Umbilical cord (tissue), 2 donors: ENCODE data around the gene TMPRSS11A. TPM values are rescaled to one million over a fixed set of nuclear protein-coding genes. Genes with fewer than 3 reads are reported as not detected.

Experiments
- DNase-seq: peaks from one replicate; pipeline ENCODE4 v3.0.0-alpha.2; 2015; ENCODE audit warnings: low spot score
- total RNA-seq: library from RNA; depleted of rRNA; stranded (reverse); fragments of >200 nt; gene quantifications from one replicate; pipeline ENCODE4 v1.2.3, GENCODE V29; 2014; ENCODE audit warnings: low replicate concordance; ENCODE audit not compliant: insufficient read depth

TMPRSS11A gene, protein sequence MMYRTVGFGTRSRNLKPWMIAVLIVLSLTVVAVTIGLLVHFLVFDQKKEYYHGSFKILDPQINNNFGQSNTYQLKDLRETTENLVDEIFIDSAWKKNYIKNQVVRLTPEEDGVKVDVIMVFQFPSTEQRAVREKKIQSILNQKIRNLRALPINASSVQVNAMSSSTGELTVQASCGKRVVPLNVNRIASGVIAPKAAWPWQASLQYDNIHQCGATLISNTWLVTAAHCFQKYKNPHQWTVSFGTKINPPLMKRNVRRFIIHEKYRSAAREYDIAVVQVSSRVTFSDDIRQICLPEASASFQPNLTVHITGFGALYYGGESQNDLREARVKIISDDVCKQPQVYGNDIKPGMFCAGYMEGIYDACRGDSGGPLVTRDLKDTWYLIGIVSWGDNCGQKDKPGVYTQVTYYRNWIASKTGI
- 3.1 TPM for total RNA-seq

DNA sequence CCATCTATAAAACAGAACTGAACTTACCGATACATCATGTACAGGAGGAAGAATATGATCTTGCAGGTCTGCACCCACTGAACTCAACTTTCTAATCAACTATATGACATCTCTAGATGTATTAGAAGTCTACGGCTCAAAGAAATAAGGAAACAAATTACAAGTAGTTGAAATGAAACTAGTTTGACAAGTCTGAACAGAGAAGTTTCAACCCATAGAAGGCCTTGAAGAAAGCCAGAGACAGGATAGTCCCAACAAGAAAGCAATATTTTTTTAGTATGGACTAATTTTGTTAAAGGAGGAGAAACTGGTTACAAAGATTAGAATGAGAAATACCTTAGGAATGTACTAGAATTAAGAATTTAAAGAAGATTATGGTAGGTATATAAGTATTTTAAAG lies at the start of gene TMPRSS11A:
TMPRSS11A (minus strand) TSS at position 138 of the 400 bp plus-strand sequence; CDS start at position 38, 100 bp downstream.
- DNase-seq: peak; percentile 56

DNA sequence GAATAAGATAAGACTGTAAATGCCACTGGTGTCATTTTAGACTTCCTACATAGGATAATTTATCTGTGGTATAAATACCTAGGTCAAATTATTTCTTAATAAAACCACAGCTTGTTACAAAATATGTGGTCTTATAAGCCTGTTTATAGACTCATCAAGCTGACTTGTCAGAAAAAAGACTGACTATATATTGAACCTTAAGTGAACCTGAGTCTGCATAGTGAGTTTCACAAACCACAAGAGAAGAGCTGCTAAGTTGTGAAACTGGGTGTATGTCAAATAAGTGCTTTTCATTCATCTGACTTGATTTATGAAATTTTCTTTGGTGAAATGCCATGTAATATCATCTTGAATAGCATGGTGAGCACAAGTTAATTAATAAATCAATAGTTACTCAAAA lies 48.4 kb upstream of the TMPRSS11A start:
- no peak for DNase-seq

DNA sequence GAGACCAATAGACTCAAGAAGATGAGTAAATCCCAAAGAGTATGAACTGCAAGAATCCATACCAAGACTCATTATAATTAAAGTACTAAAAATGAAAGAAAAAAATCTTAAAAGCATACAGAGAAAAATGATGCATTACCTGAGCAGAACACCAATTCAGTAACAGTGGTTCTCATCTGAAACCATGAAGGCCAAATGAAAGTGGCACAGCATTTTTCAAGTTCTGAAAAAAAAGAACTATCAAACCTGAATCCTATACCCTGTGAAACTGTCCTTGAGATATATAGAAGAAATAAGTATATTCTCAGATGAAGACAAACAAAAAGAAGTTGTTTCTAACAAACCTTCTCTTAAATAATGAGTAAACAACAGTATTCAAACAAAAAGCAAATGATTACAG lies 39.6 kb upstream of the TMPRSS11A start:
- no peak for DNase-seq

DNA sequence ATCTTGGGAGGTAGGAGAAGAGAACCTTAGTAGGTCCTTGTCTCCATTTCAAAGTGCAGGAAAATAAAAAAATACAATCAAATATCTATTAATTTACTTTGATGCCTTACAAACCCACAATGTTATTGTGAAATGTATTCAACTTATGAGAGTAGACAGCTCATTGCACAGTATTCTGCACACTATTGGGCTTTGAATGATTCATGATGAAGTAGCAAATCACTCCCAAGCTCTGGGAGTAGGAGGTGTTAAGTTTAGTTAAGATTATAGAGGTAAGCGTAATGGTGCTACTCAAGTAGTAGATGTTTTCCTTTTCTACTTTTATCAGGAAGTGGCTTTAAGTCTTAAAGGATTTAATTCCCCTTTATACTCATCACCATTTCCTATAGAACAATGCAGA lies 32.8 kb upstream of the TMPRSS11A start:
- no peak for DNase-seq

DNA sequence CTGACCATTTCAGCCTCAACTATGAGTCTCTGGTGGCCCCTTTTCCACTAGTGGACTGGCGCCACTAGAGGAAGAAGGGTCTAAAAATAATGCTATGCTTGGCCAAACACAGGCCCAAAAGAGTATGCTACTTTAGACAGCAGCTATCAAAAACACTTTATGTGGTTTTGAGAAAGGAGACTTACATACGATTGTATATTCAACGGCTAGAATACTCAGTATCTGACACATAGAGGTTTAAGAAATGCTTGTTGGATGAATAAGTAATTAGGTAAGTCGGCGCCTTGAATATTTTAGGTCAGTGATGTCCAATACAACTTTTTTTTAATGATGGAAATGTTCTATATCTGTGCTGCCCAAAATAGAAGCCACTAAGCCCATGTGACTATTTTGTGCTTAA lies 25.7 kb upstream of the TMPRSS11A start:
- no peak for DNase-seq

DNA sequence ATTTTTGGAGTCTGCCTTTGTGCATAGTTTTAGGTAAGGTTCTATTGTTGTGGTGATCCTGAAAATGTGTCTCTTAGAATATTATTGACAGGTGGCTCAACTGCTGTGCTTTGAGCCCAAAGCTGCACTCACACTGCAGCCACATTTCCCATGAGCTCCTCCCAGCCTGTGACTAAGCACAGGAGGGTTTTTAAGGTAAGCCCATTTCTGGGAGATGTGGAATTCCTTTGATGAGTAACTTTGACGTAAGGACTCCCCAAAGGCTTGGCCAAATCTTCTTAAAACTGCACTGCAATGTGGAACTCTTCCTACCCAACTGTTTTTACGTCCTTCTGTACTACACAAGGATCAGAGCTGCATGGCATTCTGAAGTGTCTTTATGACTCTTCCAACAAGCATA lies 20.0 kb upstream of the TMPRSS11A start:
- DNase-seq: no peak

DNA sequence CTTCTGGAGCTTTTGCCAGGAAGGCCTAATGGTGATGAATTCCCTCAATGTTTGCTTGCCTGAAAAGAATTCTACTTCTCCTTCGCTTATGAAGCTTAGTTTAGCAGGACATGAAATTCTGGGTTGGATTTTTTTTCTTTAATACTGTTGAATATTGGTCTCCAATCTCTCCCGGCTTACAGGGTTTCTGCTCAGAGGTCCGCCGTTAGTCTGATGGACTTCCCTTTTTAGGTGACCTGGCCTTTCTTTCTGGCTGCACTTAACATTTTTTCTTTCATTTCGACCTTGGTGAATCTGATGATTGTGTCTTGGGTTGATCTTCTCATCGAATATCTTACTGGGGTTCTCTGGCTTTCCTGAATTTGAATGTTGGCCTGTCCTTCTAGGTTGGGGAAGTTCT lies 17.2 kb upstream of the TMPRSS11A start:
- DNase-seq: no peak

DNA sequence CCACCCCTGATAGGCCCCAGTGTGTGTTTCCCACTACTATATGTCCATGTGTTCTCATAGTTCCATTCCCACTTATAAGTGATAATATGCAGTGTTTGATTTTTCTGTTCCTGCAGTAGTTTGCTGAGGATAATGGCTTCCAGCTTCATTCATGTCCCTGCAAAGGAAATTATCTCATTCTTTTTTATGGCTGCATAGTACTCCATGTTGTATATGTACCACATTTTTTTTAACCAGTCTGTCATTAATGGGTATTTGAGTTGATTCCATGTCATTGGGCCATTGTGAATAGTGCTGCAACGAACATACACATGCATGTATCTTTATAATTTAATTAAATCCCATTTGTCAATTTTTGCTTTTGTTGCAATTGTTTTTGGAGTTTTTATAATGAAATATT lies 10.3 kb upstream of the TMPRSS11A start:
- DNase-seq: no peak

DNA sequence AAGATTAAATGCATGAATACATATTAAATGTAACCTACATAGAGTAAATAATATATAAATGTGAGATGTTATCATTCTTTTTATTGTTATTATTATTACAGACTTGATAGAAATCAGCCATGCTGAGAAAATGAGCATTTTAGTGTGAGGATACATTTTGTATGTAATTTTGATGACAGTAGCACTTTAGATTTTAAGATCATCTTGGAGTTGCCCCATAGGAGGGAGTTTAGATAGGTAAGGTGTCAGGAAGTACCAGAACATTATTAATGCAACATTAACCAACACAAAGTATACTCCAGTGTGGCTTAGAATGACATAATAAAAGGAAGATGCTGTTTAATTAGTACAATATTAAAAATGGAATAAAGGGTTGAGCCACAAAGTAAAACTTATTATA lies 8.4 kb downstream of the TMPRSS11A start:
- no peak for DNase-seq

DNA sequence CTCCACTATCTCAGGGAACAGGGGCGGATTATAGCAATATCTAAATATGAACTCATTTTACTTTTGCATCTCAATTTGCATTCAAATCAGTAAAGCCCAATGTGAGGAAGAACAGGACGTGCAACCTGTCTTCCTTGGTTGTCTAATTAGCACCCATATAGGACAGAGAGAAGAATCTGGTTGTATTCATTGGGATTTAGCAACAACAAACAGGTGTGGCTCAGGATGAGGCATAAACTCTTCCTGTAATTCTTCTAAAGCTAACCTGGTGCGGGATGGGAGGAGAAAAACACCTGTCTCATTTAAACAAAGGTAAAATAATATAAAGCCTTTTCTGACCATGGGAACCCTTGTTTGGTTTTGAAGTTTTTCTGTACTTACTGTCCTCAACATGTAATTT lies 22.2 kb downstream of the TMPRSS11A start:
- no peak for DNase-seq

DNA sequence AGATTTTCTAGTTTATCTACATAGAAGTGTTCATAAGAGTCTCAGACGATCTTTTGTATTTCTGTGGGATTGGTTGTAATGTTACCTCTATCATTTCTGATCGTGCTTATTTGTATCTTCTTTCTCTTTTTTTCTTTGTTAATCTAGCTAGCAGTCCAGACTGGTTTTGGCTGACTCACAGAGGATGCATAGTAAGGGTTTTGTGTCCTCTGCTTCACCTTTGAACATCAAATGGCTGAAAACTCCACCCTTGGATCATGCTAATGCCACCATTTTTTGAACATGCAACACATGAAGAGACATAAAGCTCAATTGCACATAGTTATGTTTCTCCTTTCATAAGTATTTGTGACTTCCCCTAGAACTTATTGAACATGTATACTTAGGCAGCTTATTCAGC lies 22.8 kb downstream of the TMPRSS11A start:
- DNase-seq: no peak

DNA sequence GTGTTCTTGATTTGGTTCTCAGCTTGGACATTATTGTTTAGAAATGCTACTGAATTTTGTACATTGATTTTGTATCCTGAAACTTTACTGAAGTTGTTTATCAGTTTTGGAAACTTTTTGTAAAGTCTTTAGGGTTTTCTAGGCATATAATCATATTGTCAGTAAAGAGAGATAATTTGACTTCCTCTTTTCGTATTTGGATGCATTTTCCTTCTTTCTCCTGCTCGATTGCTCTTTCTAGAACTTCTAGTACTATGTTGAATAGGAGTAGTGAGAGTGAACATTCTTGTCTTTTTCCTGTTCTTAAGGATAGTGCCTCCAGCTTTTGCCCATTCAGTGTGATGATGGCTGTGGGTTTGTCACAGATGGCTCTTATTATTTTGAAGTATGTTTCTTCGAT lies 24.1 kb downstream of the TMPRSS11A start:
- no peak for DNase-seq

DNA sequence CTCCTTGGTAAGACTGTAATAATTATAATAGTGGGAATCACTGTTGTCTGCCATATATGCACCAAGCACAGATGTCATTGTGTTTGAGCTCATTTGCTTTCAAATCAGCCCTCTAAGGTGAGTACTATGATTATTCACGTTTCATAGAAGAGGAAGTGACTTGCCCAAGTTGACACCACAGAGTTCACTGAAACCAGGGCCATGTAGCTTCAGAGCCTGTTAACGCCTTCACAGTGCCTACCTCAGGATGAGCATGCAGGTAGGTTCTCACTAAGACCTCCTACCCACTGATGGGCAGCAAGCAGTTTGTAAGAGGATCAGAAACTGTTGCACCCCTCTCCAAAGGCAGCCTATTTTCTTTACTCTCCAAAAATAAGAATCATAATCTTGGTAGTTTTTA lies 27.4 kb downstream of the TMPRSS11A start:
- DNase-seq: no peak

DNA sequence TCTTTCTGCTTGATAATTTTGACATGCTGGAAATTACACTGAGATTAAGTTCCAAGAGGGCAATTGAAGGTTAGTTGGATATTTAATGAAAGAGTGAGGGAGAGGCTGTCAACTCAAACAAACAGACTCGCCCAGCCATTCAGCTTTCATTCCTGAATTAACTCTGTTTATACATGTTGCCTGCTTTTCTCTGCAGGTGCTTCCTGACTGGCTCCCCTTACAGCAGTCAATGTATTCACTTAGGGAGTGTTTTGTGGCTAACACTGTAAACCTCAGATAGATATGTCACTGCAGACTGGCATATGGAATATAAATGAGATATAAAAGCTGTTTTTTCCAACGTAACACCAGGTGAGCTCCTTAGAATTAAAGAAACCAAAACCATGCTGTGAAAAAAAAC lies 28.7 kb downstream of the TMPRSS11A start:
- DNase-seq: no peak

DNA sequence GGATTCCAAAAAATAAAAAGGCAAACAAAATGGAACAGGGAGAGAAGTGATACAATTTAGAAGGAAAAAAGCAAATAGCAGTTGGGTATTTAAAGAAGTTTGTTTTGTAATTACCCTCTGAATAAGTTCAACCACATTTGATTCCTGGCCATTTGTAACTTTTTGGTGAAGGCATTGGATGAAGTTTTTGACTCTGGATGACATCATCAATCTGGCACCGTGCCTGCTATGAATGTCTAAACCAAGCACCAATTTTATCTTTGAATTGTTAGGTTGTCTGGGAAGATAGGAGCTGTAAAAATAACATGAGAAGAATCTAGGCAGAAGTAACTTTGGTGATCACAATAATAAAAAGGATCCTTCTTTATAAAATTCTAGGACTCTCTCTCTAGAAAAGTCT lies 29.5 kb downstream of the TMPRSS11A start:
- DNase-seq: peak; percentile 4

DNA sequence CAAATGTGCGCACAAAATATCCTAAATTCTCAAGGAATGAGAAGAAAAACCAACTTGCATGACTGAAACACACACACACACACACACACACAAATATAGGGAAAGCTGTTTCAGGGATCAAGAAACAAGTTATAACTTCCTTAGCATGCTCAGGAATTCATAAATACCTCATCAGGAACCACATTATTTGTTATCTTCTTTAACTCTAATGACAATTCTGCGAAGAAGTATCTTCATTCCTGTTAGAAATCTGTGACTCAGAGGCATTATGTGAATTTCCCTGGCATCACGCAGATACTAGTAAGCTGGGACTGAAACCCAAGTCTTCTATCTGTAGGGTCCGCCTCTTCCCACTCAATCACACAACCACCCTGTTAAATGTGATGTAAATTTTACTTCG lies 30.3 kb downstream of the TMPRSS11A start:
- DNase-seq: no peak

DNA sequence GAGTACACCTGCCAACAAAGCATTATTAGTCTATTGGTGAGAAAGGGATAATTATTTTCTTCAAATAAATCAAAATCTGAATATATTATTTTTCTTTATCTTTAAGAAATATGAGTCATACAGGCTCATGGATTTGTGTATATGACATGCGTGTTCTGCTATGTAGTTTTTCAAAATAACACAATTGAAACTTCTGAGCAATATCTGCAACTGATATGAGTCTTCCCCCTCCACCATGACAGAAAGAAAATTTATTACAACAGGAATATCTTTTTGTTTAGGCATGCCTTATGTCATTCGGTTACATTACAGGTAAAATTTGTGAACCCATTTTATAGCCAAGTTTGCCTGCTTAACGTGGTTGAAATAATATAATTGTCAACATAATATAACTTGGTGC lies 32.0 kb downstream of the TMPRSS11A start:
- no peak for DNase-seq

DNA sequence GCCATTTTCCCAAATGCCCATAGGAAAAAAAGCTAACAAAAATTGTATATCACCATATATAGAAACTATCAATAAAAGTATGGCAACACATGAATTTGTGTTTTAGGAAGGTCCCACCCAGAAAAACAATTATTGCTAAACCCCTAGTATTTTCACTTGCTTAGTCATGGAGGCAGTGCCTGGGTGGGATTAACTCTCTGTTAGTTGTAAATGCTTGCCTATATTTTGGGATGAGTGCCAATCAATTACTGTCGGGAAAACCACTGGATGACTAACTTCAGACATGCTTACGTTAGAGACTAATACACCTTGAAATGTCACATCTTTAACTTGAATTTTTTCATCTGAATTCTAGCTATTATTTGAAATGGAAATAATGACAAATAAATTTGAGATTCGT lies 33.9 kb downstream of the TMPRSS11A start:
- no peak for DNase-seq

DNA sequence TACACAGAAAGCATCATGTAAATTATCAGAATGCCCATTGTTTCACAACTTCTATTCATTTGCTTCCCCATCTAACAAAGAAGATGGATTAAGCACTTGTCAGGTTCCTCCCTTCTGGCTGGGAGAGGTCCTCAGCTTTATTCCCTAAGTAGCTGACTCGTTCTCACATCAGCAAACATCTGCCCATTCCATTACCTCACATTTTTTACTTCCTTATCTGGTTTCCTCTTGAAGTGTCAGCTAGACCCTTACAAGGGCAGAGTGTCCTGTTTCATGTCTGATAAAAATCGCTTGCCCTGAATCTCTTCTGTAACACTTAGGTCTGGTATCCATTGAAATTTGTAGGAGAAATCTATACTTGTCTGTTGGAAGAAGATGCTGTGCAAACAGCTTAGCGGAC lies 34.7 kb downstream of the TMPRSS11A start:
- DNase-seq: peak; percentile 6

DNA sequence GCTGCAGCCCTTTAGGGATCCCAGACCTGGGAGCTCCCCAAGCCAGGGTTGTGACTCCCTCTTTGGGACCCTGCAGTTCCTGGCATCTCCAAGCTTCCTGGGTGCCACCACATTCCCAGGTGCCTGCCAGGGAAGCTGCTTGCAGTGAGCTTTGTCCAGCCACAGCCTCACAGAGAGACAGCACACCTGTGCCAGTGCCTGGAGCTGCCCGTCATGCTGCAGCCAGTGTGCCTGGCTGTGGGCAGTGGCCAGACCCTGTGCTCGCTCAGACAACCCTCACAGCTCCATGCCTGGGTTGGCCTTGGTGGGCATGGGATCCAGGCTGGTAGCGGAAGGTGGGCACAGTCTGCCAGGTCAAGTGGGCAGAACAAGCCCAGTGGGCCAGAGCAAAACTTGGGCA lies 36.0 kb downstream of the TMPRSS11A start:
- DNase-seq: no peak

DNA sequence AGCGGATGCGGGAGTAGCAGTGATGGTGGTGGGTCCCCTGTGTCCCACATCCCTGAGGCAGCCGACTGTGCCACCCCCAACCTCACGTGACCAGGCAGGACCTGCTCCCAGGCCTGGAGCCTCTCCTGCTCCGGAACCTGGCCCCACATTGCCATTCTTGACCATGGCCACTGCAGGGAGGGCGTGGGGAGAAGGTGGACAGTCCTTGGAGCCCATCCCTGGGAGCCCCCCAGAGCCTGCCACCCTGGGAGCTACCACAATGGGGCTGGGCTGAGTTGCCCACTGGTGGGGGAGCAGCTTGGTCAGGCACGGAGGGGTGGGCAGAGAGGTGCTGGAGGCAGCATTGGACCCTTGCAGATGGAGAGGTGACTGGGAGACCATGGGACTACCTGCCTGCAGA lies 36.8 kb downstream of the TMPRSS11A start:
- no peak for DNase-seq

DNA sequence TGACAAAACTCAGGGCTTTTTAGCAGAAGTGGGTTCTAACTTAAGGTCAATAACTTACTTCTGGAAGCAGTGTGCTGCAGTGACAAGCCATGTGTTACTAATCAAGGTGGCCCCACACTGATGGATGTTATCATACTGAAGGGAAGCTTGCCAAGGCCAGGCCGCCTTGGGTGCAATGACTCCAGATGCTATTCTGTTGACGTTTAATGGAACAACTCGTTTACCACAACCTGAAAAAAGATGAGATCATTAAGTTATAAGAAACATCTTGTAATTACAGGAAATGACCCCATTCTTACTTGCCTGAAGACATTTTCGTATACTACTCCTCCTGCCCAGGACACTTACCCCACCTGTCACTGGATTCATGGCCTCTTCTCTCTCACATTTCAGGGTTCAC lies 40.6 kb downstream of the TMPRSS11A start:
- no peak for DNase-seq

DNA sequence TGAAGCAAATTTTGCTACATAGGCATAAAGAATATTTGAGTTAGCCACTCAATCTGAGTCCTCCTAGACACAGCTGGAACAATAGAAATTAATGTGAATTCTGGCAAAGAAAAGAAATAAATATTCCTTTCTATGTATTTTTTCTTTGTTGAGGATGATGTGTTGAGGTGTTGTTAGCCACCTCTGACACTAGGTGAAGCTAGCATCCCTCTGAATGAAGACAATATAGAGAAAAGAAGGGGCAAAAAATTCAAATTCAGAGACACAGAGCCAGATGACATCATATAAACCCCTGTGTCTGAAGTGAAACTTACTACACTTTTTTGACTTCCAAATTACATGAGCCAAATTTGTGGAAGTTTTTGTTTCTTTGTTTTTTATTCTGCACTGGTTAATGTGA lies 44.9 kb downstream of the TMPRSS11A start:
- peak; percentile 10 for DNase-seq
